Measurements from ENCODE around the gene RND2. TPM values are rescaled to one million over a fixed set of nuclear protein-coding genes. Genes with fewer than 3 reads are reported as not detected.

The RND2 gene
- total RNA-seq, 1 donor from 2014 or later = 0.20 TPM

DNA sequence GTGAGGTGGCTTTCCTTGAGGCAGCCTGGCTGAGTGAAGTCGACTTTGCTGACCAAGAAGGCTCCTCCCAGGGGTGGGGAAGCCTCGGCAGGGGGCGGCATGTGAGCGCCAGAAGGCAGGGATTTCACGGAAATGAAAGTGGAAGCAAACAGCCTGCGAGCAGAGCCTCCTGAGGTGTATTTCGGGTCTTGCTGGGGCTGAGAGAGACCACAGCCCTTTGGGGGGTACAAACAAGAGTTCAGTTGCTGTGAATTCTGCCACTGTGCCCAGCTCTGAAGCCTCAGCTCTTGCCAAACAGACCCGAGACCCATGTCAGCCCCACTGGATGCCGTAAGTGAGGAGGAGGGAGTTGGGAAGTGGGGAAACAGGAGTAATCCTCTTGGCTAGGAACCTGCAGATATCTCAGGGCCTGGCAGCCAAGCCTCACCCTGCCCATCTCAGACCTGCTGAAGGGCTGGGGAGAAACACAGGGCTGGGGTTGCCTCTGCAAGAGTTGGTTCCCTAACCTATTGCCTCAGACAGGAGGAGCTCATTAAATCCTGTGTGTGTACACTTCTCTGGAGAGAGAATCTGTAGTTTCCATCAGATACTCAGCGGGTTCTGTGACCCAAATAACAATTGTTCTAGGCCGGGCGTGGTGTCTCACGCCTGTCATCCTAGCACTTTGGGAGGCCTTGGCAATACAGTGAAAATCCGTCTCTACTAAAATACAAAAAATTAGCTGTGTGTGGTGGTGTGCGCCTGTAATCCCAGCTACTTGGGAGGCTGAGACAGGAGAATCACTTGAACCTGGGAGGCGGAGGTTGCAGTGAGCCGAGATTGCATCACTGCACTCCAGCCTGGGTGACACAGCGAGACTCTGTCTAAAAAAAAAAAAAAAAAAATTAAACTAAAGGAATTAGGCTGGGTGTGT lies 18.1 kb upstream of the RND2 start, which contains the start of gene IFI35:
TSS of gene IFI35 (plus strand) at position 146 of the 913 bp plus-strand sequence. CDS start at position 310, 164 bp downstream.
- DNase-seq (ENCODE audit: low read depth in 2 of 2) = peak; percentile 81 to 91

DNA sequence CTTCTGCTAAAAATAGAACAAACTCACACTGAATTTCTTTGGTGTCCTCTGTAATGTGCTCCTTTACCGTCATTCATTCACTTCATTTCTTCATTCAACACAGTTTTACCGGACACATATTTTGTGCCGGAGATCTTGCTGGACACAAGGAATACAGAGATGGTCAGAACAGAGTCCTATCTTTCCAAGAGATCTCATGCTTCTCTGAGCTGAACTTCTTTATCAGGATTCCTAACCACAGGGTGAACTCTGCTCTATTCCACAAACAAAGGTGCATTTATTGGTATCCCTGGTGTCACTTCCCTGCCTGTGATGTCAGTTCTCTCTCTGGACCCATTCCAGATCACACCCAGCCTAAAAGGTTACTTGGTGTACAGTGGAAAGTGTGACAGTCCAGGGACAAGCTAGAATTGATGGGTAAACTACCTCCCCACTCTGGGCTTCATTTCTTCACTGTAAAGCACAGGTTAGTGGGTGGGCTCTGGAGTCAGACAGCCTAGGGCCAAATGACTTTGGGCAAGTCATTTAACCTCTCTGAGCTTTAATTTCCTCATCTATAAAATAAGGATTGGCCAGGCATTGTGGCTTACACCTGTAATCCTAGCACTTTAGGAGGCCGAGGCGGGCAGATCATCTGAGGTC lies 14.2 kb upstream of the RND2 start:
- DNase-seq (ENCODE audit: low read depth in 2 of 2) = peak in 1 of 2 donors; percentile 87

DNA sequence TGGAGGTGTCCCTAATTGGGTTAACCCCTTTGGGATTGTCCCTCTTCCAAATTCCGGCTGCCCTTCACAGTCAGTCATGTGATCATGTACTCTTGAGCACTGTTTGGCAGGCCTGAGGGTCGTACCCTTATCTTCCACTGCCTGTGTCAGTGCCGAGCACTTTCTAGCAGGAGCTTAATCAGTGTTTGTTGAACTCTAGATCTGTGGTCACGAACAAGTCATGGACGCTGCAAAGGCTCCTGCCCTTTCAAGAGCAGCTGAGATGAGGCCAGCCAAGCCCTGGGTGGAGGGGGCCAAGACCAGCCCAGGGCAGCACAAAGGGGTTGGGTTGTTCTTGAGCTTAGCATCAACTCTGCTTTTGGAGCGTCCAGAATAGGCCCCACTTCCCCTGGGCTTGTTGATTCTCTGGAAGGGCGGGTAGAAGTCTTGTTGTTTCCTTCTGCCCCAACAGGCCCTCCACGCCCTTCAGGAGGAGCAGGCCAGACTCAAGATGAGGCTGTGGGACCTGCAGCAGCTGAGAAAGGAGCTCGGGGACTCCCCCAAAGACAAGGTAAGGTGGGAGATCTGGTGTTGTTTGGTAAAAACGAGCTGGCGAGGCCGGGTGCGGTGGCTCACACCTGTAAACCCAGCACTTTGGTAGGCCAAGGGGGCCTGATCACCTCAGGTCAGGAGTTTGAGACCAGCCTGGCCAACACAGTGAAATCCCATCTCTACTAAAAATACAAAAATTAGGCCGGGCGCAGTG lies 13.1 kb upstream of the RND2 start:
- no peak for DNase-seq (ENCODE audit: low read depth in 2 of 2)

DNA sequence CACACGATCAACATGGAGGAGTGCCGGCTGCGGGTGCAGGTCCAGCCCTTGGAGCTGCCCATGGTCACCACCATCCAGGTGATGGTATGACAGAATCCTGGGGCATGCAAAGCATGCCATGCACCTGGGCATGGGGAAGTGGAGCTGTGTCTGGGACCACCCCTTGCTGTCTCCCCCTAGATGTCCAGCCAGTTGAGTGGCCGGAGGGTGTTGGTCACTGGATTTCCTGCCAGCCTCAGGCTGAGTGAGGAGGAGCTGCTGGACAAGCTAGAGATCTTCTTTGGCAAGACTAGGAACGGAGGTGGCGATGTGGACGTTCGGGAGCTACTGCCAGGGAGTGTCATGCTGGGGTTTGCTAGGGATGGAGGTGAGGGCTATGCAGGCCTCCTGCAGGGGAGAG lies 11.7 kb upstream of the RND2 start:
- DNase-seq (ENCODE audit: low read depth in 2 of 2) = no peak

DNA sequence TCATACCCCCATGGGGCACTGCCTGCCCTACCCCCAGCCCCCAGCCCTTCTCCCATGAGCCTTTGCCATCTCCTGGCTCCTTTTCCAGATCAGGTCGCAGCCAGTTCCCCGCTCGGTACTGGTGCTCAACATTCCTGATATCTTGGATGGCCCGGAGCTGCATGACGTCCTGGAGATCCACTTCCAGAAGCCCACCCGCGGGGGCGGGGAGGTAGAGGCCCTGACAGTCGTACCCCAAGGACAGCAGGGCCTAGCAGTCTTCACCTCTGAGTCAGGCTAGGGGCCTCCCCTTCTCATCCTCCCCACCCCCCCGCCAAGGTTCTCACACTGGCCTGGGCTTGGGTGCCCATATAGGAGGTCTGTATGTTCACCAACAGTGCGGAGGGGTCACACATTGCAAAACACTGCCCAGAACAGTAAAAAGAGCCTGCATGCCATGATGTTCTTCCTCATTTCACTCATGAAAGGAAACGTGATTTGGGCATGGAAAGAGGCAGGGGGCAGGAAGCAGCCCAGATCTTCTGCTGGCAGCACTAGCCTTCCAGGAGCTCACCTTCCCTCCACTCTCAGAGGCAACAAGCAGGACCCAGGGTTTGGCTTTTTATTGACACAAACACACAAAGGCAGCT lies 10.9 kb upstream of the RND2 start:
- no peak for DNase-seq (ENCODE audit: low read depth in 2 of 2)

DNA sequence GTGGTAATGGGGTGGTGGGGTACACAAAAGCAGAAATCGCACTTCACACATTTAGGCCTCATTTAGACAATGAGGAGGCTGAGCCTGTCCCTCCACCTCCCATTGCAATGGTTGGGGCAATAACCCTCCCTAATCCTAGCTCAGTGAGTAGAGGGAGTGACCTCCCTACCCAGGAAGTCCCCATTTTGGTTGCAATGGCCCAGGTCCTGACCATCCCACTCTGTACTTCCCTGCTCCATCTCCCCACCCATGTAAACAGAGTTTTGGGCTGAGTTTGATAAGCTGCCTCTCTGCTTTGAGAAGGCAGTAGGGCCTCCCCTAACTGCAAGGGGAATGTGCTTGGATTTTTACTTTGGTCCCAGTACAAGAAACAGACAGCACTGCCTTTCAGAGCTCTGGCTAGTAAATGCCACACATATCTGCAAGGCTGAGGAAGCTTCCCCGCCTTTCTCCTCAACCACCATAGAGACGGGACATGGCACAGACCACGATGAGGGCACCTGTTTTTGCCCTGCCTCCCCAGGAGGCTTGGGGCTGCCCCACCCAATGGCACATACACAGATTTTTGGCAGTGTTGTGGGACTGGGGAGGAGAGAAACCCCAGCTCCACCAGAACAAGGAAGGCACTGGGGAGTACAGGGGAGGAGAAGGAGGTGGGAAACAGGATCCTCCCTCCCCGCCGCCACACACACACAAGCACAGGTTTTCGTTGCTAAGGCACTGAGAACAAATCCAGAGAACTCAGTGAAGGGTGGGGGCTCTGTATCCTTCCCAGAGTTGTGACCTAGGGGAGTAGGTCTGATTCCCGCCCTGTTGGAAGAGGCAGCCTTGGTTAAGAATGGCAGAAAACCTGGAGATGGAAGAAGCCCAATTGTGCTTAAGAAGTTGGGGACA lies 10.1 kb upstream of the RND2 start:
- no peak for DNase-seq (ENCODE audit: low read depth in 2 of 2)

DNA sequence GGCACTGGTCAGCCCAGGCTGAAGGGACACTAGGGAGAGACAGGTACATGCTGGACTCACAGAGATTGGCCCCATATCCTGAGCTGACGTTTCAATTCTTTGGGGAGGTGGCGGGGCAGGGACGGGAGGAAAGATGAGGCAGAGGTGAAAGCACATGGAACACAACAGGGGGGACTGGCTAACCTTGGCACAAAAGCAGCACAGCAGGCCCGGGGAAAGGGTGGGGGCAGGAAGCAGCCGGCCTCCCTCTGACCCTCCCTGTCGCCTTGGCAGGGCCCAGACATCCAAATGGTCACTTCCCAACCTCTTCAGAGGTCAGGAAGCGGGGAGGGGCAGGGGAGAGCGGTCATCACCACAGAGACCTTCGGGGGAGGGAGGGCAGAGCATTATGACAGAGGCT lies 9.5 kb upstream of the RND2 start:
- DNase-seq (ENCODE audit: low read depth in 2 of 2) = peak; percentile 75

DNA sequence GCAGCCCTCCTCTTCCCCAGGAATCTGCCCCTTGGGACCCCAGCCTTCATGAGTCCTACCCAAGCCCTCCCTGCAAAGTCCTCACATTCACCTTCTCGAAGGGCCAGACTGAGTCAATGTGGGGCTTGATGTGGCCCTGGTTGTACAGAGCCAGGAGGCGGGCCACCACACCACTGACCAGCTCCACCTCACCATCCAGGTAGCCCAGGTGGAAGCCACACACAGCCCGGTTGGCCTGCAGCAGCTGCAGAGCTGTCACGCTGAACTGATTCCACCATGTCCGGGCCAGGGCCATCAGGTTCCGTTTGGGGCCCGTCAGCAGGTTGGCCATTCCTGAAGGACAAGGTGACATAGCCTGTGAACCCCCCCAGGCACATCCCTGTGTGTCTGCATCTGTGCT lies 8.8 kb upstream of the RND2 start:
- no peak for DNase-seq (ENCODE audit: low read depth in 2 of 2)

DNA sequence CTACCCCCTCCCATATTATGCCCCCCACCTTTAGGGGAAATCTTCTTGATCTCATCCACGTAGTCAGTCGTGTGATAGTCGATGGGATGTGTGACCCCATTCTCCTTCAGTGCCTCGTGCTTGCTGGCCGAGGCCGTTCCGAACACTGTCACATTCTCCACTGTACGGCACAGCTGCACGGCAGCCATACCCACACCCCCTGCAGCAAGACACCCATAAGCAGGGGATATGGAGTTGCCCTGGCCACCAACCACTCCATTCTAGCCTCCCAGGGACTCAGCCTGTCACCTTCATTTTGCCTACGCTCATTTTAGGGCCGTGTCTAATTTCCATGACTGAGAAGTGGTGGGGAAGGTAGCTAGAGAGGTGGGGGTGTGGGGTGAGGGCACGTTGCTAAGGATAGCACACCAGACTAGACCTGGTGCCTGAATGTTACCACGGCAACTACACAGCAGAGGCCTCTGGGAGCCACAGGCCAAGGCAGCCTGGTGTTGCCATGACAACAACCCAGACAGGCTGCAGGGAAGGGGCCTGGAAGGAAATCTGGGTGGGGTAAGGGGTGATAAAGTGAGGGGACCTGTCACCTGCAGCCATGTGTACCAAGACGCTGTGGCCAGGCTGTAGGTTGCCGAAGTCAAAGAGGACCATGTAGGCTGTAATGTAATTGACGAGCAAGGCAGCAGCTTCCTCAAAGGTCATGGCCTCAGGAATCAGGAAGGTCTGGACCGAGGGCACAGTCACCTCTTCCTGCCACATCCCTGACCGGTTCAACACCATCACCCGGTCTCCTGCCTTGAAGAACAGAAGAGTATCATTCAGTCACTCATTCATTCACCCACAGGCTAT lies 6.8 kb upstream of the RND2 start:
- DNase-seq (ENCODE audit: low read depth in 2 of 2) = peak; percentile 43 to 59

DNA sequence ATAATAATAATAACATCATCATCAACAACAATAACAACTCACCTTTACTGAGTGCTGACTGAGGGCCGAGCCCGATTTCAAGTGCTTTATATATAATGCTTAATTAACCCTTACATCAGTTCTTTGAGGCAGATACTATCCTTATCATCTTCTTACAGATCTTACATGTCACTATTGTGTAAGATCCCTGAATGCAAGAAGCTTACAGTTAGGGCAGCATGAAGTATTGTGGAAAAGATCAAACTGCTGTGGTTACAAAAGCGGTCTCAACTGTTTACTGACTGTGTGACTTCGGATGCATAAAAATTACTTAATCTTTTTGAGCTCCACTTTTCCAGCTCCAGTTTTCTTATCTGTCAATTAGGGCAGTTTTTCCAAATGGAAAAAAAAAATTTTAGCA lies 6.1 kb upstream of the RND2 start:
- no peak for DNase-seq (ENCODE audit: low read depth in 2 of 2)

DNA sequence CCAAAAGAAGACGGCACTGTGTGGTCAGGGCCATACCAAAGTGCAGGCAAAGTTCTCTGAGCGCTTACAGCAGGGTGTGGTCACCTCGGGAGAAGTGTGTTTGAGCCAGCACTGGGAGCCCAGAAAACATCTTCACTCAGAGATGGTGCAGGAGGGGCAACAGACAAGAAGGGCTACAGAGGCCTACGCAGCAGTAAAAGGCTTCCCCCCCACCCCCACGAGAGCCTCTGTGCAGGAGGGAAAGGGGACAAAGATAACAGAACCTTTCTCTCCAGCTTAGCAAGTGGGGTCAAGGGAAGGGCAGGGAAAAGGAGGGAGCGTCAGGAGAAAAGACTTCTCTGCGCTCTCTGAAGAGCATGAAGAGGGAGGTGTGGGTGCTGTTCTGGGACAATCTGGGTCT lies 5.6 kb upstream of the RND2 start:
- no peak for DNase-seq (ENCODE audit: low read depth in 2 of 2)

DNA sequence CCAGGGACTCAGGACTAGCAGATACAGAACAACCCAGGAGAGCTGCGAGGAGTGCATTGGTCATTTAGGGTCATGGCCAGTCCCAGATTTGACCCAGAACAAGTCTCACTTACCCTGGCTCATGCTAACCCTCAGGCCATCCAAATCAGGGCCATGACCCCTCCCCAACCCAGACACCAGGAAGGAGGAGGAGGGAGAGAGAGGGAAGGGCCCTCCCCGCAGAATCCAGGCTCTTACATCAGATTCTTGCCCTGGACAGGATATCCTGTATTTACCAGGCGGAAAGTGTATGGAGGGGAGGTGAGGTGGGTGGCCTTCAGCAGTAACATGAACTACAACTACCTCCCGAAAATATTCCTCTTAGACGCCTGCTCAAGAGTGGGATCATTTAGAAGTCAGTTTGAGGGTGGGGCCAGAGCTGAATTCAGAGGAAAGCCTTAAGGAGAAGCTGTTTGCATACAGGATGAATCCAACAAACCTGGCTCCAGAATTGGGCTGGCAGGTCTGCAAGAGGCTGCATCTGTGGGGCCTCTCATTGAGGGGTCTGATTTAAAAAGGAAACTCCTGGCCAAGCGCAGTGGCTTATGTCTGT lies 4.9 kb upstream of the RND2 start:
- DNase-seq (ENCODE audit: low read depth in 2 of 2) = peak in 1 of 2 donors; percentile 84

DNA sequence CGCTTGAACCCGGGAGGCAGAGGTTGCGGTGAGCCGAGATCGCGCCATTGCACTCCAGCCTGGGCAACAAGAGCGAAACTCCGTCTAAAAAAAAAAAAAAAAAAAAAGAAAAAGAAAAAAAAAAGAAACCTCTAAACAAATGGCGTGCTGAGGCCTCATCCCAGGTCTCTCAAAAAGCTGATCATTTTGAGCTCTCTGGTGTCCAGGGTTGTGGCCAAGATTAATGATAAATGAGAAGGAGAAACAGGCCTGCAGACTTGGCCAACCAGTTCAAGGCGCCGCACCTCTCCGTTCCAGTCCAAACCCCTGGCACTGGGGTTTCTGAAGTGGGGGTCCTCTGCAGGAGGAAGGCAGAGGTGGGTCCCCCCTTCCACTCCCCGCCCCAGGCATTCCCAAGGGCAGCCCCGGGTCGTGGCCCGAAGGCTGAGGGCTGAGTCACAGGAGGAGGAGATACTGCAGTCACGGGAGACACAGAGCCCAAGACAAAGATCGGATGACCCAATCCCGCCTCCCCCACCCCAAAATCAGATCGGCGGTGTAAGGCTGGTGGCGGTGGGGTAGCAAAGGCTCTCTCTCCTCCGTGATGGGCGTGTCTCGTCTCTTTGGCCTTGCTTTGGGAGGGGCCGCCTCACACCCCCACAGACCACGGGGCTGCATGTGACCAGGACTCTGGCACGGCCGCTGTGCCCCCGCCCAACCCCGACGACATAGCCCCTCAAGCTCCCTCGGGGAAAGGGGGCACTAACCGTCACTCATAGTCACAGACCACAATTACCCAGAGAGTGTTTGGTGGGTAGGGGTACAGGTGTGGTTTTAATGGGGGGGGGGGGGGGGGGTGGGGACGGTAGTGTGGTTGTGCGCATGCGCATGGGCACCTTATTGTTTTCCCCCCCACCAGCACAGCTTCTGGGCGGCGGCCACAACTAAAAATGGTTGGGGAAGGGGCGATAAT lies 4.0 kb upstream of the RND2 start:
- peak; percentile 72 to 77 for DNase-seq (ENCODE audit: low read depth in 2 of 2)

DNA sequence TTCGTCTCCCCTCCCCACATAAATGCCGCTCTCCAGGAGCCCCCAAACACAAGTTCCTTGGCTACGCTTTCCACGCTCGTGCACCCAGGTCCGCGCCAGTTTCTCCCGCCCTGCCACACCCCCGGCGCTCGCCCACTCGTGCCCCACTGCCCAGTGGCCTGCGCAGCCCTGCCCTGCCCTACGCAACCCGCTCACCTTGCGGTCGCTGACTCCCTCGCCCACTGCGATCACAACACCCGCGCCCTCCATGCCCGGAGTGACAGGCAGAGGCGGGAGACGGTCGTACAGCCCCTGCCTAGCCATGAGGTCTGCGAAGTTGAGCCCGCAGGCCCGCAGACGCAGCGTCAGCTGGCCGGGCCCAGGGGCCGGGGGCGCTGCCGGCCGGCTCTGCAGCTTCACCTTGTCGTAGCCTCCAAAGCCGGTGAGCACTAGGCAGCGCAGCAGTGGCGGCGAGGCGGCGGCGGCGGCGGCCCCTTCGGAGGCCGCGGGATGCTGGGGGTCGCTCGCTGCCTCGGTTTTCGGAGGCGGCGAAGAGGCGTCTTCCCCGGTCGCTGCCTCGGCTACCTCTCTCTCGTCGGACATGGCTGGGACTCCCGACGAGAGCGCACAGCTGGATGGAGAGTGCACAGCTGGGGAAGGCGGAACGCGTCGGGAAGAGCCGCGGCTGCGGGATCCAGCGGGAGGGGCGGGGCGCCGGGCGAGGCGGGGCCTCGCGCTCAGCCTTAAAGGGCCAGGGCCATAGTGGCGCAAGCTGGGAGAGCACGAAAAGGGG lies 3.1 kb upstream of the RND2 start, which contains the start of gene VAT1:
TSS of gene VAT1 (minus strand) at position 645 of the 772 bp plus-strand sequence. CDS start at position 582, 63 bp downstream.
- DNase-seq (ENCODE audit: low read depth in 2 of 2) = peak; percentile 76 to 78

DNA sequence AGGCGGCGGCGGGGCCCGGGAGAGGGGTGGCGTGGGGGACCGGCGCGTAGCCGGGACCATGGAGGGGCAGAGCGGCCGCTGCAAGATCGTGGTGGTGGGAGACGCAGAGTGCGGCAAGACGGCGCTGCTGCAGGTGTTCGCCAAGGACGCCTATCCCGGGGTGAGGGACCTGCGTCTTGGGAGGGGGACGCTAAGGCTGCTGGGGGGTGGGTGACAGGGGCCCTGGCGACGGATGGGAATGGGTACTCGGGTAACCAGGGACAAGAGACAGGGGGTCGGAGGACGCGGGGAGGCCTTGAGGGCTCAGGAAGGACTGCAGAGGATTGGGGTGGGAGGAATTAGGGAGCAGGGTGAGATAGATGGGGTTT lies 243 bp downstream of the RND2 start:
- no peak for DNase-seq (ENCODE audit: low read depth in 2 of 2)

DNA sequence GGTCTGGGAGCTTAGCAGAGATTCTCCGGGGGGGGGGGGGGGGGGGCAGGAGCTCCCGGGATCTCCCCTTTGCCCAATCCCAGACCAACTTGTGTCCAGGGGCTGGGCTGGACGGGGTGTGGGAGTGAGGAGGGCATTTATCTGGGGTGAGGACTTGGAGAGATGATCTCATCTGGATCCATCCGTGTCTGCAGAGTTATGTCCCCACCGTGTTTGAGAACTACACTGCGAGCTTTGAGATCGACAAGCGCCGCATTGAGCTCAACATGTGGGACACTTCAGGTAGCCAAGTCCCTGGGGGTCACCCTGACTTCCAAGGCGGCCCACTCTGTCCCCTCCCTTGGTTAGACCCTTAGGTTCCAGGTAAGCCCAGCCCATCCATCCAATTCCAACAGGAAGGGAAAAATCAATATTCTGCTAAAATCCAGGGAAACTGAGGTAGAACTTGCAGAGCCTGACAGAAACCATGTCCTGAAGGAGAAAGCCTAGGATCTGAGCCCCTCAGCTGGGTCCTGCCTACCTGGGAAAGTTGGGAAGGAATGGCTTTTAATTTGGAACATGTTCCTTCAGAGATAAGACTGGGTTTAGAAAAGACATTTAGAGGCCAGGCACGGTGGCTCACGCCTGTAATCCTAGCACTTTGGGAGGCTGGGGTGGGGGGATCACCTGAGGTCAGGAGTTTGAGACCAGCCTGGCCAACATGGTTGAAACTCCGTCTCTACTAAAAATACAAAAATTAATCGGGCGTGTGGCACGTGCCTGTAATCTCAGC lies 921 bp downstream of the RND2 start:
- no peak for DNase-seq (ENCODE audit: low read depth in 2 of 2)
